EL (cell line): ENCODE data around the gene NUP85.
A peak's percentile ranks its signal among the peaks of the same experiment; 100 is the strongest.

Source experiments
- DNase-seq: peaks from one replicate; pipeline ENCODE4 v3.0.0-alpha.2; 2016

The NUP85 gene

DNA sequence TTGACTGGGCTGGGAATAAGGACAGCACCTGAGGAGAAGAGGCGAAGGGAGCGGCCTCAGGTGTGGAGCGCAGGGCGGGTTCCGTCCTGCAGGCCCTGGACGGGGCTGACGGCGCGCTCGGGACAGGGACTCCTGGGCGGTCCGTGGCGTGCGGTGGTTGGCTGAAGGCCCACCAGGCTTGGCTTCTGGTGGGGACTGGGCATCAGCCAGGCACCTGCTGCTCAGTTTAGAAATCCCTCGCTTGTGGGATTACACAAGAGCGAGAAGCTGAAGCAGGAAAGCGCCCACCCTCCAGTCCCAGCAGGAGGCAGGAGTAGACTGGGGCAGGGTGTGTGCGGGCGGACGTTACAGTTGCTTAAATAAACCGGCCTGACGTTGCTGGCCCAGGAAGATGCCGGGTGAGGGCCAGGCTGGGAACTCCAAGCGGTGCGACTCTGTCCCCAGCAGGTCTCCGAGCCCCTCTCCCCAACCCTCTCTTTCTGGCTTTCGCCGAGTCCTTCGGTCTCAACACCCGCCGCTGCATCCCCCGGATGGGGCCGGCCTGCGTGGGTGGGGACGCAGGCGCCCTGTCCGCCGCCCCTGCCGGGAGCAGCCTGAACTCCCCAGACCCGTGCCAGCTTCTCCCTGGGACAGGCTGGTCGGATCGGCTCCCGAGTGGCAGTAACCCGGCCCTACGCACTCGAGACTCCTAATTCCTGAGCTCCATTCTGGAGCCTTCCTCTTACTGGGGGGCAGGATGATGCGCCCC is 64.9 kb downstream of the NUP85 start:
- peak; percentile 81 for DNase-seq

DNA sequence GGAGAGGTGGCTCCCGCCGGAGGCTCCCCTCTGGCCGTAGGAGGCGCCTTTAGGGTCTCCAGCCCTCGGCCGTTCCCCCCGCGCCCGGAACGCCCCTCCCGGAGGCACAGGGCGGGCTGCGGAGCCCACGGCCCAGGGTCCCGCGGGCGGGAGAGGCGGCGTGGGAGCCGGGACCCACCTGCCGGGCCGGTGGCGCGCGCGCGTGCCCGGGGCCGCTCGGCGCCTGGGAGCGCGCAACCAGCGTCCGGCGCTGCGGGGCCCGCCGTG is 65.4 kb downstream of the NUP85 start, which contains the start of gene MIF4GD:
TSS of gene MIF4GD (minus strand) at position 266 of the 267 bp plus-strand sequence. CDS start 1,036 bp downstream, outside the sequence.
- no peak for DNase-seq

DNA sequence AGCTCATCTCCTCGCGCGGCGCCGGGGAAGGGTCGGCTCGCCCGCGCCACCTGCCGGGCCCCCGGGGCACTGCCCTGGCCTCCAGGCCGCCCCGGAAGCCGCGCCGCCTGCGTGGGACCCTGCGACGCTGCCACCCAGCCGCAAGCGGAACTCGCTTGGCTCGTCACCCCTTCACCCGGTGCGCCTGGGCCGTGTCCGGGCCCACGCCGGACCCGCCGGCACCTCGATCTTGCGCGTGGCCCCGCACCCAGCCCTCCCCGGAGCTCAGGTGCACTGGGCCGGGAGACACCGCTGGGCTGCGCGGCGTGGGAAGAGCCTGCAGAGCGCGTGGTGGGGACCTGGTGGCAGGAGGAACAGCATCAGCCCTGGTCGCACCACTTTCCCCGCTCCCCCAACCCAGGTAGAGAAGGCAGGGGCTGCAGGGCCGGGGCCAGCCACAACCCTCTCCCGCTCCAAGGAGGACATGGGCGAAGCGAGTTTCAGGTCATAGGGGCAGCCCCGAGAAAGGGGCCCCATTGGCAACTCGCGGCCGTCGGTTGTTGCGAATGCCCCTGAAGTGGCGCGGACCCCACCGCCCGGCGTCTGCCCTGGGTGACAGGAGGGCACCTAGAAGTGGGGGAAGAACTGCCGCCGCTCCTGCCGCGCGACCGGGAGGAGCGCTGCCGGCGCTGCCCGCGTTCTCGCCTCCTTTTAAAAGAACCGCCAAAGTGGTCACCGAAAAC is 65.9 kb downstream of the NUP85 start:
- DNase-seq = peak; percentile 78

DNA sequence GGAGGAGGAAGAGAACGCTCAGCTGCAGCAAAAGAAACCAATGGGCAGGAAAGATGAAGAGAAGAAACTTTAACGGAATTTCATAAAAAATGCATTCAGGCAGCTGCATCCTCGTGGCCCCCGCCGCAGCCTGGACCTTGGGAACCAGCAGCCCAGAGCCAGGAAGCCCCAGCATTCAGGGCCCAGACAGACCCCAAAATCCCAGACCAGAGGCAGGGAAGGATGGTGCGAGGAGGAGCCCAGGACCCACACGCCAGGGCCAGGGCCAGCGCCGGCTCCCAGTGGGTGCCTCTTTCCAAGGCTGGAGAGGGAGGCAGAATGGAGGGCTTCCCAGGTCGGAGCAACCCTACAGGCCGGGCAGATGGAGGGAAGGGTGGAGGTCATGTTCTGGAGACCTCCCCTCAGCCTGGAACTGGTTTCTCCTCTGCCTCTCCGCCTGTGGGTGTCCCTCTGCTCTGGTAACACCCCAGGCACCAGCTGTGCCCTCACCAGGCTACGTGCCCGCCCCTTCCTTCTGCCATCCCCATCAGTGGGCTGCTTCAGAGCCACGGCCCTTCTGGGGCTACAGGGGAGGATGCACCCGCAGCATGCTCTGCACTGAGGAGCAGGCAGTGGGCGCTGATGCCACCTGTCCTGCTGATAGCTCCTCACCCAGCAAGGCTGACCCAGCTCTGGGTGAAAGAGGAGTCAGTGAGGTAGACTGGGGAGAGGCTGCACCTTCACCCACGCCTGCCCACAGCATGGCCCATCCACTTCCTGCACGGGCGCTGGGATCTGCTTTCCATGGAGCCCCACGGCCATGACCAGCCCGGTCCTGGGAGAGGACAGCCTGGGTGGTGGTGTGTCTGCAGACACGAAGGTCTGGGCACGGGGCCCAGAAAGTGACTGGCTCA is 66.7 kb downstream of the NUP85 start:
- DNase-seq = peak; percentile 63

DNA sequence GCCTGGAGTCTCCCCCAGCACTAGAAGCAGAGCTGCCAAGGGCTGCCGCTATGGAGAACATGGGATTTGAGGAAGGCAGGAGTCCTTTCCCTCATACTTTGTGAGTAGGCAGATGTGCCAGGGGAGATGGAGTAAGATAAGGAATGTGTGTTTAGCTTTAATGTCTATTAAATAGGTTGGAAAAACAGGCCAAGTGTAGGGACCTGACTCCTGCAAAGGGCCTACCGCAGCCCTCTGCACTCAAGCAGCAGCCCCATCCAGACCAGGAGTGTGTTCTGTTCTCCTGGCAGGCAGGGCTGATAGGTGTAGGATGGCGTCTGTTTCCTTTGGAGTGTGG is 67.3 kb downstream of the NUP85 start:
- no peak for DNase-seq

DNA sequence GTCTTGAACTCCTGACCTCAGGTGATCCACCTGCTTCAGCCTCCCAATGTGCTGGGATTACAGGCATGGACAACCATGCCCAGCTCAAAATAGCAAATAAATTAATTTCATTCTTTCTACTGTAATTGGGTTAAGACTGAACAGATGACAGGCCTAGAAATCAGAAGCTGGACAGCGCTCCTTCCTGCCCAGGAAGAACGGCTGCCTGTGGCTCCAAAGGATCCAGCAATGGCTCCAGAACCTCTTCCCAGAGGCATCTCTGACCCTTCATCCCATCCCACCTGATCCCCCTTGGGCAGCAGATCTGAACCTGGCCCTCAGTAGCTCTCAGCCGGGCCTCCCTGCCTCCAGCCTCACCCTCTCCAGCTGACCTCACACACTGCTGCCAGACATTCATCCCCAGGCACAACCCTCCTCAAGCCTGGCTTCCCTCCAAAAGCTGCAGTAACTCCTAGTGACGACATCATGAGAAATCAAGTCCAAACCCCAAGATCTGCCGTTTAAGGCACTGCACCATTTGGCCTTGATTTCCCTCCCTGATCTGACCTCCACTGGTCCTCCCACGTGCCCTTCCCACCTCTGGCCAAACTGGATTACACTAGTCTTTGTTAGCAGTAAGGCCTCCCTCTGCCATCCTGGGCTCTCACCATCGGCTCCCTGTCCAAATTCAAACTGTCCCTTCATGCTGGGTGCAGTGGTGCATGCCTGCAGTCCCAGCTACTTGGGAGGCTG is 68.7 kb downstream of the NUP85 start:
- DNase-seq = peak; percentile 83

DNA sequence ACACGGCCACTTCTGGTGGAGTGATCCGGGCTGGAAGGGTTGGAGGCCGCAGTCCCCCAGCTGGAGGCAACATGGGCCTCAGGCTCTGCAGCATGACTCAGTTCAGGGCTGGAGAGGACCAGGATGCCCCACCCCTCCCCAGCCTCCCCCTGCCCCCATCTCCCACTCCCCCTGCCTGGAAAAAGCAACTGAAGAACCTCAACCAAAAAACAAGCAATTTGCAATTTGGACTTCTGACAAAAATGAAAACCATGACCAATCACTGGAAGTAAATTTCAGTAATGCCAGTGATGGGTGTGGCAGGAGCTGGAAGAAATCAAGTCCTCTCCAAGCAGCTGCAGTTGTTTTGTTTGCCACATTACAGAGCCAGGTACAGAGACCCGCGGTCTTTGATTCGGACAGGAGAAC is 72.2 kb downstream of the NUP85 start:
- DNase-seq = peak; percentile 76

DNA sequence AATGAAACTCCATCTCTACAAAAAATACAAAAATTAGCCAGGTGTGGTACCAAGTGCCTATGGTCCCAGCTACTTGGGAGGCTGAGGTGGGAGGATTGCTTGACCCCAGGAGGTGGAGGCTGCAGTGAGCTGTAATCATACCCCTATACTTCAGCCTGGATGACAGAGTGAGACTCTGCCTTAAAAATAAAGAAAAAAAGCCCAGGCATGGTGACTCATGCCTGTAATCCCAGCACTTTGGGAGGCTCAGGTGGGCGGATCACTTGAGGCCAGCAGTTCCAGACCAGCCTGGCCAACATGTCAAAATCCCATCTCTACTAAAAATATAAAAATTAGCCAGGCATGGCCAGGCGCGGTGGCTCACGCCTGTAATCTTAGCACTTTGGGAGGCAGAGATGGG is 74.7 kb downstream of the NUP85 start:
- DNase-seq = peak; percentile 16

DNA sequence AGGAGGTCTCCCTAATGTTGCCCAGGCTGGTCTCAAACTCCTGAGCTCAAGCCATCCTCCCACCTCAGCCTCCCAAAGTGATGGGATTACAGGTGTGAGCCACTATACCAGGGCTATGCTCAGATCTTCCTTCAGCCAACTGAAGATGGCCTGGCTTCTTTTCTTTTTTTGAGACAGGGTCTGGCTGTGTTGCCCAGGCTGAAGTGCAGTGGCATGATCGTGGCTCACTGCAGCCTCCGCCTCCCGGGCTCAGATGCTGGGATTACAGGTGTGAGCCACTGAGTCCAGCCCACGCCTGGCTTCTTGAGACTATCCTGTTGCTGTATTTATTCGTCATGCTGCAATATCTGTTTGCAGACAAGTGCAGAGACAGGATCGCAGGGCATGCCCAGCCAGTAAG is 79.6 kb downstream of the NUP85 start:
- DNase-seq = no peak
